ENCODE data around the gene GLRX2.
A peak's percentile ranks its signal among the peaks of the same experiment; 100 is the strongest.

GLRX2 gene

GRCh38 chr1:193140254-193140653 is 35.0 kb upstream of the GLRX2 start:
- ChIA-PET POLR2A (no interaction called here), CTCF (no interaction called here)
- Histone ChIP-seq H3K36me3 (ENCODE audit: control insufficient read depth in 4 of 4, insufficient read depth in 4 of 4, low read length in 3 of 4) (peaks cover 31 to 64% (median 47%) of the 10 kb centered on the region in 4 experiments), H3K4me1 (ENCODE audit: control extremely low read depth in 1 of 4, control insufficient read depth in 4 of 4, insufficient read depth in 4 of 4, low read length in 3 of 4) (no peaks in the 10 kb centered on the region), H3K27me3 (replicated peaks in 2 of 5; ENCODE audit: control insufficient read depth in 4 of 5, insufficient read depth in 5 of 5, low read length in 4 of 5) (no peaks in the 10 kb centered on the region), H3K9me3 (ENCODE audit: control extremely low read depth in 1 of 5, control insufficient read depth in 4 of 5, insufficient read depth in 2 of 5, low read depth in 1 of 5, low read length in 4 of 5) (no peaks in the 10 kb centered on the region), H3K4me3 (ENCODE audit: control insufficient read depth in 1 of 7, extremely low read depth in 1 of 7, insufficient read depth in 4 of 7, low read depth in 2 of 7, low read length in 6 of 7) (no peak overlapping the region), H3K27ac (ENCODE audit: insufficient read depth in 1 of 2, low read depth in 1 of 2, low read length in 2 of 2, poor library complexity in 1 of 2, severe bottlenecking in 2 of 2) (no peak overlapping the region)
- DNase-seq: no peak
- WGBS (ENCODE audit: insufficient coverage): 92% methylated on average over 7 of the region's 7 CpGs

GRCh38 chr1:193131266-193131860 is 26.1 kb upstream of the GLRX2 start:
- Histone ChIP-seq H3K36me3 (ENCODE audit: control insufficient read depth in 4 of 4, insufficient read depth in 4 of 4, low read length in 3 of 4) (peaks cover 19 to 55% (median 37%) of the 10 kb centered on the region in 4 experiments), H3K9me3 (ENCODE audit: control extremely low read depth in 1 of 5, control insufficient read depth in 4 of 5, insufficient read depth in 2 of 5, low read depth in 1 of 5, low read length in 4 of 5) (no peaks in the 10 kb centered on the region), H3K27me3 (replicated peaks in 2 of 5; ENCODE audit: control insufficient read depth in 4 of 5, insufficient read depth in 5 of 5, low read length in 4 of 5) (no peaks in the 10 kb centered on the region), H3K4me1 (ENCODE audit: control extremely low read depth in 1 of 4, control insufficient read depth in 4 of 4, insufficient read depth in 4 of 4, low read length in 3 of 4) (no peaks in the 10 kb centered on the region), H3K27ac (ENCODE audit: insufficient read depth in 1 of 2, low read depth in 1 of 2, low read length in 2 of 2, poor library complexity in 1 of 2, severe bottlenecking in 2 of 2) (no peak overlapping the region), H3K4me3 (ENCODE audit: control insufficient read depth in 1 of 7, extremely low read depth in 1 of 7, insufficient read depth in 4 of 7, low read depth in 2 of 7, low read length in 6 of 7) (no peak overlapping the region)
- no peak for DNase-seq
- POLR2A ChIA-PET: no interaction called here
- CTCF ChIA-PET: no interaction called here
- WGBS (ENCODE audit: insufficient coverage): 100% methylated on average over 2 of the region's 2 CpGs

- H3K27me3 ChIP-seq (replicated peaks in 2 of 5; ENCODE audit: control insufficient read depth in 4 of 5, insufficient read depth in 5 of 5, low read length in 4 of 5): no peaks in the 10 kb centered on the region
- POLR2A ChIA-PET: no interaction called here
- no peak for DNase-seq
- H3K4me1 ChIP-seq (ENCODE audit: control extremely low read depth in 1 of 4, control insufficient read depth in 4 of 4, insufficient read depth in 4 of 4, low read length in 3 of 4): peaks cover 10 to 28% (median 14%) of the 10 kb centered on the region in 4 experiments
- 83% methylated on average over 1 of the region's 6 CpGs for WGBS (ENCODE audit: insufficient coverage)
- H3K27ac ChIP-seq (ENCODE audit: insufficient read depth in 1 of 2, low read depth in 1 of 2, low read length in 2 of 2, poor library complexity in 1 of 2, severe bottlenecking in 2 of 2): no peak overlapping the region
- no peak overlapping the region for H3K4me3 ChIP-seq (ENCODE audit: control insufficient read depth in 1 of 7, extremely low read depth in 1 of 7, insufficient read depth in 4 of 7, low read depth in 2 of 7, low read length in 6 of 7)
- peaks cover 5 to 34% (median 27%) of the 10 kb centered on the region in 4 experiments for H3K36me3 ChIP-seq (ENCODE audit: control insufficient read depth in 4 of 4, insufficient read depth in 4 of 4, low read length in 3 of 4)
- H3K9me3 ChIP-seq (ENCODE audit: control extremely low read depth in 1 of 5, control insufficient read depth in 4 of 5, insufficient read depth in 2 of 5, low read depth in 1 of 5, low read length in 4 of 5): no peaks in the 10 kb centered on the region
- CTCF ChIA-PET: interaction anchor here (1.0 to 1.5 kb wide), 2 partner anchors 10 to 18 kb away, joined by 3 read pairs; no protein-coding TSS in a partner anchor
Measured at GRCh38 chr1:193125369-193125768, 20.2 kb upstream of the GLRX2 start.

GRCh38 chr1:193123751-193124150 is 18.5 kb upstream of the GLRX2 start:
- no peak for DNase-seq
- peak overlapping the region in 3 of 7 experiments; percentile 97 to 99 (median 98) for H3K4me3 ChIP-seq (ENCODE audit: control insufficient read depth in 1 of 7, extremely low read depth in 1 of 7, insufficient read depth in 4 of 7, low read depth in 2 of 7, low read length in 6 of 7)
- no peaks in the 10 kb centered on the region for H3K27me3 ChIP-seq (replicated peaks in 2 of 5; ENCODE audit: control insufficient read depth in 4 of 5, insufficient read depth in 5 of 5, low read length in 4 of 5)
- H3K36me3 ChIP-seq (ENCODE audit: control insufficient read depth in 4 of 4, insufficient read depth in 4 of 4, low read length in 3 of 4): peaks cover 2 to 26% (median 24%) of the 10 kb centered on the region in 4 experiments
- no peaks in the 10 kb centered on the region for H3K9me3 ChIP-seq (ENCODE audit: control extremely low read depth in 1 of 5, control insufficient read depth in 4 of 5, insufficient read depth in 2 of 5, low read depth in 1 of 5, low read length in 4 of 5)
- H3K4me1 ChIP-seq (ENCODE audit: control extremely low read depth in 1 of 4, control insufficient read depth in 4 of 4, insufficient read depth in 4 of 4, low read length in 3 of 4): peaks cover 10 to 28% (median 14%) of the 10 kb centered on the region in 4 experiments
- ChIA-PET CTCF (interaction anchor here (0.7 to 2.1 kb wide), 6 partner anchors 10 to 1001 kb away, joined by 3 to 11 read pairs (median 4); partner anchors contain the start of gene GLRX2), POLR2A (no interaction called here)
- H3K27ac ChIP-seq (ENCODE audit: insufficient read depth in 1 of 2, low read depth in 1 of 2, low read length in 2 of 2, poor library complexity in 1 of 2, severe bottlenecking in 2 of 2): no peak overlapping the region

GRCh38 chr1:193121616-193122593 is 16.7 kb upstream of the GLRX2 start, which contains the start of gene CDC73:
Gene CDC73 (plus strand): TSS chr1:193122031. CDS start chr1:193122201, 170 bp downstream.
- H3K27ac ChIP-seq (ENCODE audit: insufficient read depth in 1 of 2, low read depth in 1 of 2, low read length in 2 of 2, poor library complexity in 1 of 2, severe bottlenecking in 2 of 2): peak within 1 kb of the TSS; percentile 96 to 97
- CTCF ChIA-PET: interaction anchor here (0.7 to 2.1 kb wide), 10 partner anchors 10 to 511 kb away, joined by 3 to 11 read pairs (median 6); partner anchors contain the start of genes RO60 and UCHL5
- H3K4me3 ChIP-seq (ENCODE audit: control insufficient read depth in 1 of 7, extremely low read depth in 1 of 7, insufficient read depth in 4 of 7, low read depth in 2 of 7, low read length in 6 of 7): peak within 1 kb of the TSS; percentile 86 to 99 (median 97)
- H3K4me1 ChIP-seq (ENCODE audit: control extremely low read depth in 1 of 4, control insufficient read depth in 4 of 4, insufficient read depth in 4 of 4, low read length in 3 of 4): peaks cover 10 to 28% (median 14%) of the 10 kb centered on the region in 4 experiments
- no peaks in the 10 kb centered on the region for H3K9me3 ChIP-seq (ENCODE audit: control extremely low read depth in 1 of 5, control insufficient read depth in 4 of 5, insufficient read depth in 2 of 5, low read depth in 1 of 5, low read length in 4 of 5)
- H3K36me3 ChIP-seq (ENCODE audit: control insufficient read depth in 4 of 4, insufficient read depth in 4 of 4, low read length in 3 of 4): peaks cover 2 to 19% (median 14%) of the 10 kb centered on the region in 4 experiments
- POLR2A ChIA-PET: interaction anchor here (0.7 to 1.3 kb wide), 6 partner anchors 8 to 313 kb away, joined by 3 to 7 read pairs (median 4); partner anchors contain the start of genes GLRX2 and RGS2
- no peaks in the 10 kb centered on the region for H3K27me3 ChIP-seq (replicated peaks in 2 of 5; ENCODE audit: control insufficient read depth in 4 of 5, insufficient read depth in 5 of 5, low read length in 4 of 5)
- WGBS (ENCODE audit: insufficient coverage): under 1% methylated on average over 76 of the region's 85 CpGs
- peak; percentile 98 to 99 (median 99) for DNase-seq

- ChIA-PET POLR2A (interaction anchor here (1.3 kb wide), 1 partner anchor 15 kb away, joined by 7 read pairs; the partner anchor contains the start of gene GLRX2), CTCF (interaction anchor here (1.1 to 2.0 kb wide), 3 partner anchors 18 to 62 kb away, joined by 3 to 11 read pairs (median 8); partner anchors contain the start of genes RO60 and UCHL5)
- H3K27me3 ChIP-seq (replicated peaks in 2 of 5; ENCODE audit: control insufficient read depth in 4 of 5, insufficient read depth in 5 of 5, low read length in 4 of 5): no peaks in the 10 kb centered on the region
- H3K27ac ChIP-seq (ENCODE audit: insufficient read depth in 1 of 2, low read depth in 1 of 2, low read length in 2 of 2, poor library complexity in 1 of 2, severe bottlenecking in 2 of 2): no peak overlapping the region
- no peaks in the 10 kb centered on the region for H3K9me3 ChIP-seq (ENCODE audit: control extremely low read depth in 1 of 5, control insufficient read depth in 4 of 5, insufficient read depth in 2 of 5, low read depth in 1 of 5, low read length in 4 of 5)
- 93% methylated on average over 6 of the region's 6 CpGs for WGBS (ENCODE audit: insufficient coverage)
- peaks cover 0 to 9% (median 7%) of the 10 kb centered on the region in 4 experiments for H3K36me3 ChIP-seq (ENCODE audit: control insufficient read depth in 4 of 4, insufficient read depth in 4 of 4, low read length in 3 of 4)
- peak overlapping the region in 3 of 7 experiments; percentile 97 to 99 (median 98) for H3K4me3 ChIP-seq (ENCODE audit: control insufficient read depth in 1 of 7, extremely low read depth in 1 of 7, insufficient read depth in 4 of 7, low read depth in 2 of 7, low read length in 6 of 7)
- peaks cover 9 to 28% (median 13%) of the 10 kb centered on the region in 4 experiments for H3K4me1 ChIP-seq (ENCODE audit: control extremely low read depth in 1 of 4, control insufficient read depth in 4 of 4, insufficient read depth in 4 of 4, low read length in 3 of 4)
- no peak for DNase-seq
Measured at GRCh38 chr1:193120604-193121166, 15.5 kb upstream of the GLRX2 start.

Data from common myeloid progenitor, CD34-positive (primary cell).